SK-N-MC (cell line): ENCODE results near the gene IPO13.

Source experiments
- DNase-seq: peaks from one replicate; pipeline ENCODE4 v3.0.0-alpha.2; 2011; ENCODE audit warnings: low read depth, low spot score
- H3K27ac ChIP-seq: fragments of 200-600 bp; sonication (generic); 2 replicates; pipeline ENCODE4 v1.5.1; 2016; ENCODE audit warnings: mixed run types
- H3K36me3 ChIP-seq: fragments of 200-600 bp; sonication (generic); 2 replicates; pipeline ENCODE4 v1.6.1; 2017; ENCODE audit warnings: antibody characterized with exemption, low read length, mixed read lengths; ENCODE audit not compliant: insufficient read depth
- H3K4me3 ChIP-seq: fragments of 200-600 bp; sonication (generic); 2 replicates; pipeline ENCODE4 v1.5.1; 2016
- H3K9ac ChIP-seq: fragments of 200-600 bp; sonication (generic); 2 replicates; pipeline ENCODE4 v1.8.0; 2017; ENCODE audit warnings: mixed run types, mixed read lengths; ENCODE audit not compliant: insufficient read length
- H3K9me3 ChIP-seq: fragments of 200-600 bp; sonication (generic); 2 replicates; pipeline ENCODE4 v1.6.1; 2017; ENCODE audit warnings: low read depth, mild to moderate bottlenecking, antibody characterized with exemption, low read length, moderate library complexity, mixed read lengths
- EZH2 ChIP-seq: fragments of 200-600 bp; sonication (generic); IDR thresholded peaks from one replicate; pipeline ENCODE4 v1.6.1; 2017; ENCODE audit warnings: antibody characterized with exemption
- FOXP2 ChIP-seq: optimal IDR thresholded peaks from 2 replicates; pipeline ENCODE3; 2011; ENCODE audit warnings: mild to moderate bottlenecking, moderate library complexity; ENCODE audit not compliant: insufficient read depth; ENCODE audit errors: extremely low read length, control extremely low read depth
- POLR2AphosphoS5 ChIP-seq: IDR thresholded peaks from 2 replicates; pipeline ENCODE4 v1.6.1; 2012; ENCODE audit warnings: mild to moderate bottlenecking, low read depth, low read length, borderline replicate concordance

IPO13 gene

GRCh38 chr1:43934101-43934985 is 12.4 kb upstream of the IPO13 start:
- Histone ChIP-seq H3K9ac (peak overlapping the region; percentile 73), H3K36me3 (peaks cover 8% of the 10 kb centered on the region), H3K4me3 (peak overlapping the region; percentile 80), H3K27ac (peak overlapping the region; percentile 32), H3K9me3 (no peaks in the 10 kb centered on the region)
- DNase-seq = no peak
- TF ChIP-seq POLR2AphosphoS5 = no peak
- no peak for TF ChIP-seq FOXP2
- TF ChIP-seq EZH2 = no peak

GRCh38 chr1:43934986-43935324 is 11.8 kb upstream of the IPO13 start:
- DNase-seq = no peak
- H3K27ac ChIP-seq = no peak overlapping the region
- no peak for TF ChIP-seq POLR2AphosphoS5
- TF ChIP-seq FOXP2 = no peak
- no peak for TF ChIP-seq EZH2

GRCh38 chr1:43935711-43936427 is 10.9 kb upstream of the IPO13 start:
- peak overlapping the region; percentile 80 for H3K4me3 ChIP-seq
- H3K9me3 ChIP-seq = no peaks in the 10 kb centered on the region
- no peak for DNase-seq
- H3K9ac ChIP-seq = peak overlapping the region; percentile 39
- no peak overlapping the region for H3K27ac ChIP-seq
- H3K36me3 ChIP-seq = peaks cover 8% of the 10 kb centered on the region
- TF ChIP-seq FOXP2 (no peak), EZH2 (no peak), POLR2AphosphoS5 (no peak)

More at GRCh38 chr1:43934986-43935324, 11.8 kb upstream of the IPO13 start:
- Histone ChIP-seq H3K36me3 (peaks cover 8% of the 10 kb centered on the region), H3K9ac (peak overlapping the region; percentile 39), H3K4me3 (peak overlapping the region; percentile 80), H3K9me3 (no peaks in the 10 kb centered on the region)

- H3K9me3 ChIP-seq = no peaks in the 10 kb centered on the region
- H3K4me3 ChIP-seq = no peak overlapping the region
- no peak for DNase-seq
- H3K27ac ChIP-seq = peak overlapping the region; percentile 28; the same call in 1 of the 2 replicates
- peak overlapping the region; percentile 5 for H3K9ac ChIP-seq
- TF ChIP-seq POLR2AphosphoS5 (no peak; the same call in 1 of the 2 replicates), EZH2 (no peak), FOXP2 (no peak)
- H3K36me3 ChIP-seq = peaks cover 8% of the 10 kb centered on the region
Observed at GRCh38 chr1:43936431-43937151, 10.2 kb upstream of the IPO13 start.

GRCh38 chr1:43937179-43937865 is 9.4 kb upstream of the IPO13 start:
- H3K27ac ChIP-seq = peak overlapping the region; percentile 28
- H3K36me3 ChIP-seq = peaks cover 8% of the 10 kb centered on the region
- no peaks in the 10 kb centered on the region for H3K9me3 ChIP-seq
- TF ChIP-seq FOXP2 (no peak), EZH2 (no peak), POLR2AphosphoS5 (no peak)
- H3K9ac ChIP-seq = peak overlapping the region; percentile 5
- DNase-seq = no peak
- no peak overlapping the region for H3K4me3 ChIP-seq

- DNase-seq = no peak
- Histone ChIP-seq H3K27ac (peak overlapping the region; percentile 58; the same call in 1 of the 2 replicates), H3K9ac (no peak overlapping the region), H3K9me3 (no peaks in the 10 kb centered on the region), H3K36me3 (peaks cover 8% of the 10 kb centered on the region), H3K4me3 (no peak overlapping the region)
- TF ChIP-seq EZH2 = no peak
- no peak for TF ChIP-seq FOXP2
- no peak for TF ChIP-seq POLR2AphosphoS5
Observed at GRCh38 chr1:43938383-43938782, 8.4 kb upstream of the IPO13 start.

GRCh38 chr1:43938892-43939587 is 7.7 kb upstream of the IPO13 start:
- no peak for DNase-seq
- peak overlapping the region; percentile 58; the same call in 1 of the 2 replicates for H3K27ac ChIP-seq

More at GRCh38 chr1:43938892-43939587, 7.7 kb upstream of the IPO13 start:
- Histone ChIP-seq H3K9me3 (no peaks in the 10 kb centered on the region), H3K36me3 (peaks cover 8% of the 10 kb centered on the region), H3K9ac (no peak overlapping the region), H3K4me3 (no peak overlapping the region)
- no peak for TF ChIP-seq FOXP2
- TF ChIP-seq POLR2AphosphoS5 = no peak
- TF ChIP-seq EZH2 = no peak
